Measurements from ENCODE around the gene DHRS7B. TPM values are rescaled to one million over a fixed set of nuclear protein-coding genes. Genes with fewer than 3 reads are reported as not detected.

DHRS7B gene
- total RNA-seq, 1 donor, result 15.2 TPM

DNA sequence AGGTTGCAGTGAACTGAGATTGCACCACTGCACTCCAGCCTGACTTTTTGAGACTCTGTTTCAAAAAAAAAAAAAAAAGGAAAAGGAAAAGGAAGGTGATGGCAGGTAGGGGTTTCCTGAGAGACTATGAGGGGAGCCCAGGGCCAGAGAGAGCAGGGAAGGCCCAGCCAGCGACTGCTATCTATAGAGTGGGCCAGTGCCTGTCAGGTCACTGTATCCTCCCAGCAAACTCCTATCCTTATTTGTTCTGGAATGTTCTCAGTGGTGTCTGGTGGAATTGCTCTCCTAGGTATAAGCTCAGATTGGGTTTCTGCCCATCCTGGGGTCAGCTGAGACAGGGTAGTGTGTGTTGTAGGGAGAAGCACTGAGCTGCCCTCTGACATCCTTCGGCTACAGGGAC is 102.1 kb downstream of the DHRS7B start:
- no peaks in the 10 kb centered on the region for H3K79me2 ChIP-seq (ENCODE audit: insufficient read depth, low read length)
- H3K9me3 ChIP-seq (ENCODE audit: low read depth, low read length), result peaks cover 3% of the 10 kb centered on the region
- no peak overlapping the region for H3K4me3 ChIP-seq (ENCODE audit: insufficient read depth, low read length)
- TF ChIP-seq, protein P1, sequence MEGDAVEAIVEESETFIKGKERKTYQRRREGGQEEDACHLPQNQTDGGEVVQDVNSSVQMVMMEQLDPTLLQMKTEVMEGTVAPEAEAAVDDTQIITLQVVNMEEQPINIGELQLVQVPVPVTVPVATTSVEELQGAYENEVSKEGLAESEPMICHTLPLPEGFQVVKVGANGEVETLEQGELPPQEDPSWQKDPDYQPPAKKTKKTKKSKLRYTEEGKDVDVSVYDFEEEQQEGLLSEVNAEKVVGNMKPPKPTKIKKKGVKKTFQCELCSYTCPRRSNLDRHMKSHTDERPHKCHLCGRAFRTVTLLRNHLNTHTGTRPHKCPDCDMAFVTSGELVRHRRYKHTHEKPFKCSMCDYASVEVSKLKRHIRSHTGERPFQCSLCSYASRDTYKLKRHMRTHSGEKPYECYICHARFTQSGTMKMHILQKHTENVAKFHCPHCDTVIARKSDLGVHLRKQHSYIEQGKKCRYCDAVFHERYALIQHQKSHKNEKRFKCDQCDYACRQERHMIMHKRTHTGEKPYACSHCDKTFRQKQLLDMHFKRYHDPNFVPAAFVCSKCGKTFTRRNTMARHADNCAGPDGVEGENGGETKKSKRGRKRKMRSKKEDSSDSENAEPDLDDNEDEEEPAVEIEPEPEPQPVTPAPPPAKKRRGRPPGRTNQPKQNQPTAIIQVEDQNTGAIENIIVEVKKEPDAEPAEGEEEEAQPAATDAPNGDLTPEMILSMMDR (IDR thresholded peaks at IDR 0.05; ENCODE audit: extremely low read depth, low read depth, low read length), result no peak
- no peaks in the 10 kb centered on the region for H4K20me1 ChIP-seq (ENCODE audit: insufficient read depth, low read length)
- no peak for DNase-seq (ENCODE audit: insufficient read length, low spot score, missing footprints)
- no peak overlapping the region for H3K4me2 ChIP-seq (ENCODE audit: insufficient read depth, low read length)
- H2AFZ ChIP-seq (ENCODE audit: low read length), result no peak overlapping the region
- H3K27me3 ChIP-seq (ENCODE audit: insufficient read depth, low read length), result no peaks in the 10 kb centered on the region
- no peaks in the 10 kb centered on the region for H3K4me1 ChIP-seq (ENCODE audit: insufficient read depth, low read length)
- no peaks in the 10 kb centered on the region for H3K36me3 ChIP-seq (ENCODE audit: insufficient read depth, low read length)
- H3K27ac ChIP-seq (ENCODE audit: low read depth, low read length), result no peak overlapping the region

DNA sequence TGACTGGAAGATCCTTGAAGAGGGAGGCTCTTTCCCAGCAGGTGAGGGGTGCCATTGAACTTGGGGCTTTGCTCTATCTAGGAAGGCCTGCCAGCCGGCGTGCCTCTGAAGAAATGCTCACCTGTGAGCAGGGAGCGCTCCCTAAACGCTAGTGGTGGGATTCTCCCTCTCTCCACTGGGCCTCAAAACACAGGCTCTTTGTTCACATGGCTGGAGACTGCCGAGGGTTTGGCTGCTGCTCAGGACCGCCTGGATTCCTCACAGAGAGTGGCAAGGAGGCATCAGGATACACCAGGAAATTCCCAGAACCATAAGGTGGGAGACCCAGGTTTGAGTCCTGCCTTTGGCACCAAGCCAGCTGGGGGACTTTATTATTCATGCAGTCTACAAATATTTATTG is 104.8 kb downstream of the DHRS7B start:
- Histone ChIP-seq H4K20me1 (ENCODE audit: insufficient read depth, low read length) (no peaks in the 10 kb centered on the region), H3K27me3 (ENCODE audit: insufficient read depth, low read length) (no peaks in the 10 kb centered on the region), H3K4me1 (ENCODE audit: insufficient read depth, low read length) (no peaks in the 10 kb centered on the region), H3K4me2 (ENCODE audit: insufficient read depth, low read length) (no peak overlapping the region), H3K27ac (ENCODE audit: low read depth, low read length) (no peak overlapping the region), H3K4me3 (ENCODE audit: insufficient read depth, low read length) (no peak overlapping the region), H3K9me3 (ENCODE audit: low read depth, low read length) (peaks cover 3% of the 10 kb centered on the region), H3K79me2 (ENCODE audit: insufficient read depth, low read length) (no peaks in the 10 kb centered on the region), H3K36me3 (ENCODE audit: insufficient read depth, low read length) (no peaks in the 10 kb centered on the region), H2AFZ (ENCODE audit: low read length) (no peak overlapping the region)
- DNase-seq (ENCODE audit: insufficient read length, low spot score, missing footprints), result no peak
- TF ChIP-seq, protein P1 (IDR thresholded peaks at IDR 0.05; ENCODE audit: extremely low read depth, low read depth, low read length), result no peak

GRCh38 chr17:21232033-21232749 is 105.4 kb downstream of the DHRS7B start:
- no peaks in the 10 kb centered on the region for H3K36me3 ChIP-seq (ENCODE audit: insufficient read depth, low read length)
- no peak overlapping the region for H3K4me2 ChIP-seq (ENCODE audit: insufficient read depth, low read length)
- no peaks in the 10 kb centered on the region for H3K79me2 ChIP-seq (ENCODE audit: insufficient read depth, low read length)
- H3K27me3 ChIP-seq (ENCODE audit: insufficient read depth, low read length), result no peaks in the 10 kb centered on the region
- peaks cover 3% of the 10 kb centered on the region for H4K20me1 ChIP-seq (ENCODE audit: insufficient read depth, low read length)
- H3K27ac ChIP-seq (ENCODE audit: low read depth, low read length), result no peak overlapping the region
- no peaks in the 10 kb centered on the region for H3K4me1 ChIP-seq (ENCODE audit: insufficient read depth, low read length)
- no peak for DNase-seq (ENCODE audit: insufficient read length, low spot score, missing footprints)
- H3K4me3 ChIP-seq (ENCODE audit: insufficient read depth, low read length), result no peak overlapping the region
- H2AFZ ChIP-seq (ENCODE audit: low read length), result no peak overlapping the region
- TF ChIP-seq, protein P1 (IDR thresholded peaks at IDR 0.05; ENCODE audit: extremely low read depth, low read depth, low read length), result no peak
- H3K9me3 ChIP-seq (ENCODE audit: low read depth, low read length), result peaks cover 3% of the 10 kb centered on the region

DNA sequence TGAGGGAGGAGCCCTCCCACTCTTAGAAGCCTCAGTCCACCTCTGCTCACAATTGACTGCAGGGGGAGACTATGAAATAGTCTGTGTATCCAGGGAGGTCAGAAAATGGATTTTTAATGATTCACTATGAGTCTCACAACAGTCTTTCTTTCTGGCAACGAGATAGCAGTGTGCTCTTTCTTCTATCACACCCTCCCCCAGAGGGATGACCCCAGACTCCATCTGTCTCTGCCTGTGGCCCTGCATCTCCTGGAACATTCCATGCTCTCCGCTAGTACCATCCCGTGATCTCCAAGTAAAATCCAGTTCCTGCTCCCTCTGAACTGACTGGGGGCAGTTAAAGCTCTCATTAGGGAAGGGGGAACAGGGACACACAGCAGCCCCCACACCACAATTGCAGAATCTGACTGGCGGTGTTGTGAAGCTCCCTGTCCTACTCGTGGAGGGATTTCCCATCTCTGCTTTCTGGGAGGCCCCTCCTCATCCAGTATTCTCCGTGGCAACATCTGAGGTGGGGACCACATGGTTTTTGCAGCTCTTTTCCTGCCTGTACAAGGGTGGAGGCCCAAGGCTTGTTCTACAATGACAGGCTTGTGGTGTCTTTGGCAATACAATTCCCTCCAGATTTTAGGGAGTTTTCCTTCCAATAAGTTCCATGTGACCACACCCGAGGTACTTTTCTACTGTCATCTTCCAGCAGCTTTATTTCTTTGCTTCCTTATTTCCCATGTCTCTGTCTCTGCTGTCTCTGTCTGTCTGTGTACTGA is 107.0 kb downstream of the DHRS7B start:
- H2AFZ ChIP-seq (ENCODE audit: low read length), result no peak overlapping the region
- no peak overlapping the region for H3K4me3 ChIP-seq (ENCODE audit: insufficient read depth, low read length)
- TF ChIP-seq, protein P1 (IDR thresholded peaks at IDR 0.05; ENCODE audit: extremely low read depth, low read depth, low read length), result no peak
- no peaks in the 10 kb centered on the region for H3K79me2 ChIP-seq (ENCODE audit: insufficient read depth, low read length)
- peaks cover 8% of the 10 kb centered on the region for H4K20me1 ChIP-seq (ENCODE audit: insufficient read depth, low read length)
- H3K27me3 ChIP-seq (ENCODE audit: insufficient read depth, low read length), result no peaks in the 10 kb centered on the region
- H3K4me1 ChIP-seq (ENCODE audit: insufficient read depth, low read length), result no peaks in the 10 kb centered on the region
- H3K9me3 ChIP-seq (ENCODE audit: low read depth, low read length), result peaks cover 3% of the 10 kb centered on the region
- DNase-seq (ENCODE audit: insufficient read length, low spot score, missing footprints), result no peak
- H3K4me2 ChIP-seq (ENCODE audit: insufficient read depth, low read length), result no peak overlapping the region
- H3K36me3 ChIP-seq (ENCODE audit: insufficient read depth, low read length), result no peaks in the 10 kb centered on the region
- no peak overlapping the region for H3K27ac ChIP-seq (ENCODE audit: low read depth, low read length)
